OCI-M1 (cell line): ENCODE results near the gene NR3C2.
A peak's percentile ranks its signal among the peaks of the same experiment; 100 is the strongest.
"Not testable (repeated sequence)": the region's sequence is repeated elsewhere in the genome, so short reads cannot be mapped to it uniquely, and the experiment has no call there.

ENCODE experiments used
- DNase-seq: peaks from one replicate; lab custom pipeline; 2025; lab: John Stamatoyannopoulos, UW

Gene NR3C2

GRCh38 chr4:148216866-148217814 lies 225.1 kb downstream of the NR3C2 start:
- peak; percentile 92 for DNase-seq

GRCh38 chr4:148216321-148216720 lies 225.9 kb downstream of the NR3C2 start:
- DNase-seq, result no peak

- no peak for DNase-seq
These were observed 227.0 kb downstream of the NR3C2 start for GRCh38 chr4:148215202-148215601.

GRCh38 chr4:148214529-148215166 lies 227.6 kb downstream of the NR3C2 start:
- DNase-seq, result no peak

GRCh38 chr4:148211533-148211932 lies 230.7 kb downstream of the NR3C2 start:
- no peak for DNase-seq

GRCh38 chr4:148210661-148211060 lies 231.6 kb downstream of the NR3C2 start:
- DNase-seq, result peak; percentile 36

GRCh38 chr4:148207068-148207467 lies 235.1 kb downstream of the NR3C2 start:
- no peak for DNase-seq

- no peak for DNase-seq
These were observed 236.7 kb downstream of the NR3C2 start for GRCh38 chr4:148205476-148205875.

- DNase-seq, result no peak
These were observed 237.3 kb downstream of the NR3C2 start for GRCh38 chr4:148204892-148205291.

- no peak for DNase-seq
These were observed 238.0 kb downstream of the NR3C2 start for GRCh38 chr4:148204171-148204570.

- DNase-seq, result no peak
These were observed 238.9 kb downstream of the NR3C2 start for GRCh38 chr4:148203056-148203898.

- no peak for DNase-seq
These were observed 241.3 kb downstream of the NR3C2 start for GRCh38 chr4:148200960-148201359.

- peak; percentile 34 for DNase-seq
These were observed 246.1 kb downstream of the NR3C2 start for GRCh38 chr4:148196164-148196563.

- DNase-seq, result no peak
These were observed 249.7 kb downstream of the NR3C2 start for GRCh38 chr4:148192526-148192925.

- not testable (repeated sequence) for DNase-seq
These were observed 254.6 kb downstream of the NR3C2 start for GRCh38 chr4:148187454-148188222.

GRCh38 chr4:148184922-148185321 lies 257.3 kb downstream of the NR3C2 start:
- no peak for DNase-seq

- peak; percentile 49 for DNase-seq
These were observed 259.8 kb downstream of the NR3C2 start for GRCh38 chr4:148182230-148182911.

- no peak for DNase-seq
These were observed 268.7 kb downstream of the NR3C2 start for GRCh38 chr4:148173397-148174017.

GRCh38 chr4:148171596-148171995 lies 270.6 kb downstream of the NR3C2 start:
- DNase-seq, result peak; percentile 18
